A673 (cell line): ENCODE measurements around the gene VAV1. TPM values are rescaled to one million over a fixed set of nuclear protein-coding genes. Genes with fewer than 3 reads are reported as not detected.
"Not testable (repeated sequence)": the region's sequence is repeated elsewhere in the genome, so short reads cannot be mapped to it uniquely, and the experiment has no call there.

Source experiments
- BruUV-seq: library from RNA; stranded (reverse); fragments of 400-500 nt; replicated peaks from 2 replicates; lab custom pipeline; 2021; lab: Mats Ljungman, UMichigan
- CTCF ChIA-PET: fragments of 300-600 bp; sonication (Branson Sonifier 250); formaldehyde crosslinking; loops from one replicate; lab custom pipeline; 2022; ENCODE audit warnings: antibody characterized with exemption; lab: Charles Lee
- POLR2A ChIA-PET: fragments of 300-600 bp; sonication (Branson Sonifier 250); formaldehyde crosslinking; loops from one replicate; lab custom pipeline; 2022; ENCODE audit warnings: antibody characterized with exemption; ENCODE audit not compliant: low non-redundant PET; lab: Charles Lee
- DNase-seq: peaks from one replicate; pipeline ENCODE4 v3.0.0-alpha.2; 2015; ENCODE audit warnings: low spot score
- H3K27ac ChIP-seq: fragments of 200-600 bp; sonication (generic); 2 replicates; pipeline ENCODE4 v1.5.1; 2016; ENCODE audit warnings: mixed run types, low read depth, mild to moderate bottlenecking, mixed read lengths, antibody characterized with exemption, low read length; ENCODE audit not compliant: poor library complexity, severe bottlenecking
- H3K27me3 ChIP-seq: fragments of 200-600 bp; sonication (generic); replicated peaks from 2 replicates; pipeline ENCODE4 v1.6.1; 2017; ENCODE audit warnings: mixed run types, low read depth, mild to moderate bottlenecking, mixed read lengths, antibody characterized with exemption, low read length; ENCODE audit not compliant: insufficient read depth, poor library complexity
- H3K36me3 ChIP-seq: fragments of 200-600 bp; sonication (generic); 2 replicates; pipeline ENCODE4 v1.6.1; 2016; ENCODE audit warnings: mixed run types, mild to moderate bottlenecking, mixed read lengths, antibody characterized with exemption, low read length; ENCODE audit not compliant: insufficient read depth, poor library complexity, severe bottlenecking
- H3K4me1 ChIP-seq: fragments of 200-600 bp; sonication (generic); 2 replicates; pipeline ENCODE4 v1.6.1; 2017; ENCODE audit warnings: mixed run types, mild to moderate bottlenecking, mixed read lengths, antibody characterized with exemption, low read length; ENCODE audit not compliant: insufficient read depth, poor library complexity, severe bottlenecking
- H3K4me3 ChIP-seq: fragments of 200-600 bp; sonication (generic); 2 replicates; pipeline ENCODE4 v1.5.1; 2016; ENCODE audit warnings: low read depth, mixed run types, mild to moderate bottlenecking, mixed read lengths, low read length; ENCODE audit not compliant: poor library complexity, severe bottlenecking
- H3K9me3 ChIP-seq: fragments of 200-600 bp; sonication (generic); 2 replicates; pipeline ENCODE4 v1.6.1; 2016; ENCODE audit warnings: mixed run types, low read depth, mild to moderate bottlenecking, mixed read lengths, antibody characterized with exemption, low read length; ENCODE audit not compliant: poor library complexity, severe bottlenecking
- EZH2 ChIP-seq: fragments of 200-600 bp; sonication (generic); IDR thresholded peaks from 2 replicates; pipeline ENCODE4 v1.6.1; 2017; ENCODE audit warnings: borderline replicate concordance, low read depth, mild to moderate bottlenecking, mixed read lengths, antibody characterized with exemption, low read length; ENCODE audit not compliant: poor library complexity, severe bottlenecking
- intact Hi-C: fragments of 100-400 bp; cut with micrococcal nuclease; formaldehyde crosslinking; loops from one replicate; pipeline ENCODE4 v1.10.0; 2022; ENCODE audit not compliant: unreplicated experiment
- total RNA-seq: library from RNA; stranded (reverse); gene quantifications from 2 replicates; pipeline ENCODE4 v1.2.3, GENCODE V29; 2021
- TF ChIP-seq, protein P1 (sequence below): fragments of 300-800, 200-600 bp; sonication (generic); conservative IDR thresholded peaks from 2 replicates; pipeline ENCODE4 v1.5.1; 2017; ENCODE audit warnings: low read depth, mild to moderate bottlenecking, antibody characterized with exemption, low read length, moderate library complexity, mixed read lengths

The VAV1 gene
- total RNA-seq, 1 experiment from 2014 or later, result 51.6 TPM

DNA sequence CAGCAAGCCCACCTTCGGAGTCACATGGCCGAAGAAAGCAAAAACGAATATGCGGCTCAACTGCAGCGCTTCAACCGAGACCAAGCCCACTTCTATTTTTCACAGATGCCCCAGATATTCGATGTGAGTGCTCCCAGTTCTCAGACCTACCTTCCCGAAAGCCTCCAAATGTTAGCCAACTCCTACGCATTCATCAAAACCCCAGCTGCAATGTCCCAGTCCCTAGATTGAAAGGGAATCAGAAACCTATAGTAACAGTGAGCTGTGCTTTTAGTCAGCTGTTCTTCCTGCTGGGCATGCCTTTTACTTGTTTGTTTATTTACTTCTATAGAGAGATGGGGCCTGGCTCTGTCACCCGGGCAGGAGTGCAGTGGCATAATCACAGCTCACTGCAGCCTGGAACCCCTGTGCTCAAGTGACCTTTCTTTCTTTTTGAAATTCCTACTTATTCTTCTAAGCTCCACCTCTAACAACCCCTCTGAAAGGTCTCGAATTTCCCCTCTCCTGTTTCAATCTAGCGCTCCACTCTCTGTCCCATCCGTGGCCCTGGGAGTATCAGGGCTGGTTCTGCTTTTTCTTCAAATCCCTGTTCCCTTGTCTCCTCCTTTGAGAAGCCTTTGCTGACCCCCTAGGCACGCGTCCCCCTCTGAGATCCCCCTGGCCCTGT lies 28.7 kb upstream of the VAV1 start:
- Histone ChIP-seq H3K36me3 (peaks cover 64% of the 10 kb centered on the region), H3K27ac (peak overlapping the region; percentile 87), H3K27me3 (no peaks in the 10 kb centered on the region), H3K9me3 (no peaks in the 10 kb centered on the region), H3K4me1 (peaks cover 33% of the 10 kb centered on the region), H3K4me3 (no peak overlapping the region)
- TF ChIP-seq EZH2, result no peak
- TF ChIP-seq, protein P1, sequence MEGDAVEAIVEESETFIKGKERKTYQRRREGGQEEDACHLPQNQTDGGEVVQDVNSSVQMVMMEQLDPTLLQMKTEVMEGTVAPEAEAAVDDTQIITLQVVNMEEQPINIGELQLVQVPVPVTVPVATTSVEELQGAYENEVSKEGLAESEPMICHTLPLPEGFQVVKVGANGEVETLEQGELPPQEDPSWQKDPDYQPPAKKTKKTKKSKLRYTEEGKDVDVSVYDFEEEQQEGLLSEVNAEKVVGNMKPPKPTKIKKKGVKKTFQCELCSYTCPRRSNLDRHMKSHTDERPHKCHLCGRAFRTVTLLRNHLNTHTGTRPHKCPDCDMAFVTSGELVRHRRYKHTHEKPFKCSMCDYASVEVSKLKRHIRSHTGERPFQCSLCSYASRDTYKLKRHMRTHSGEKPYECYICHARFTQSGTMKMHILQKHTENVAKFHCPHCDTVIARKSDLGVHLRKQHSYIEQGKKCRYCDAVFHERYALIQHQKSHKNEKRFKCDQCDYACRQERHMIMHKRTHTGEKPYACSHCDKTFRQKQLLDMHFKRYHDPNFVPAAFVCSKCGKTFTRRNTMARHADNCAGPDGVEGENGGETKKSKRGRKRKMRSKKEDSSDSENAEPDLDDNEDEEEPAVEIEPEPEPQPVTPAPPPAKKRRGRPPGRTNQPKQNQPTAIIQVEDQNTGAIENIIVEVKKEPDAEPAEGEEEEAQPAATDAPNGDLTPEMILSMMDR, result no peak
- peak; percentile 25 for DNase-seq
- no TSS peak for BruUV-seq
- POLR2A ChIA-PET, result no interaction called here
- CTCF ChIA-PET, result interaction anchor here (1.2 kb wide), 1 partner anchor 119 kb away, joined by 4 read pairs; no protein-coding TSS in a partner anchor
- intact Hi-C loops, result no loop called here

DNA sequence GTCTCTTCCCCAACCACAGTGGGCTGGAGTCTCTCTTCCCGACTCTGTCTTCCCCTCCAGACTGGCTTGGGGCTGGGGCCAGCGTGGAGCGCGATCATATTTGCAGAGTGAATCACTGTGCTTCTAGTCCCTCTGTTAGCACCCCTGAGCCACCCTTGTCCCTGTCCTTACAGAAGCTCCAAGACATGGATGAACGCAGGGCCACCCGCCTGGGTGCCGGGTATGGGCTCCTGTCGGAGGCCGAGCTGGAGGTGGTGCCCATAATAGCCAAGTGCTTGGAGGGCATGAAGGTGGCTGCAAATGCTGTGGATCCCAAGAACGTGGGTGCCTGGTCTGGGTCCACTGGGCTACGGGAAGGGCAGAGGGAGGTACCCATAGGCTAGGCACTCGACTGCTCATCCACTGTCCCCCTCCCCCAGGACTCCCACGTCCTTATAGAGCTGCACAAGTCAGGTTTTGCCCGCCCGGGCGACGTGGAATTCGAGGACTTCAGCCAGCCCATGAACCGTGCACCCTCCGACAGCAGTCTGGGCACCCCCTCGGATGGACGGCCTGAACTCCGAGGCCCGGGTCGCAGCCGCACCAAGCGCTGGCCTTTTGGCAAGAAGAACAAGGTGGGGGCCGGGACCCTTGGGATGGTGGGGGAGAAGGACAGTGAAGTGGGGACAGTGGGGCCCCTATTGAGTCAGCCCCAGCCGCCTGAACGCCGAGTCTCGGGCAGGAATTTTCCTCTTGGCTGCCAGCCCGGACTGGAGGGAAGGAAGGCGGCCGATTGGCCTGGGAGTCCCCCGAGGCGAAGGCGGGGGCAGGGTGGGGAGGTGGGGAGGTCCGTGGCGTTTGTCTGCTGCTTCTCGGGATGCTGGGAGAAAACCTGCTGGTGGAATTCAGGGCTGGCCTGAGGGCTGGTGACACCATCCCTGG lies 27.9 kb upstream of the VAV1 start:
- H3K27ac ChIP-seq, result peak overlapping the region; percentile 87
- peaks cover 72% of the 10 kb centered on the region for H3K36me3 ChIP-seq
- peak overlapping the region; percentile 11 for H3K4me3 ChIP-seq
- TF ChIP-seq, protein P1, result no peak
- no peak for TF ChIP-seq EZH2
- CTCF ChIA-PET, result interaction anchor here (1.2 kb wide), 1 partner anchor 119 kb away, joined by 4 read pairs; no protein-coding TSS in a partner anchor
- peak; percentile 86 for DNase-seq
- POLR2A ChIA-PET, result no interaction called here
- no TSS peak for BruUV-seq
- no peaks in the 10 kb centered on the region for H3K9me3 ChIP-seq
- peaks cover 29% of the 10 kb centered on the region for H3K4me1 ChIP-seq
- intact Hi-C loops, result no loop called here
- no peaks in the 10 kb centered on the region for H3K27me3 ChIP-seq

DNA sequence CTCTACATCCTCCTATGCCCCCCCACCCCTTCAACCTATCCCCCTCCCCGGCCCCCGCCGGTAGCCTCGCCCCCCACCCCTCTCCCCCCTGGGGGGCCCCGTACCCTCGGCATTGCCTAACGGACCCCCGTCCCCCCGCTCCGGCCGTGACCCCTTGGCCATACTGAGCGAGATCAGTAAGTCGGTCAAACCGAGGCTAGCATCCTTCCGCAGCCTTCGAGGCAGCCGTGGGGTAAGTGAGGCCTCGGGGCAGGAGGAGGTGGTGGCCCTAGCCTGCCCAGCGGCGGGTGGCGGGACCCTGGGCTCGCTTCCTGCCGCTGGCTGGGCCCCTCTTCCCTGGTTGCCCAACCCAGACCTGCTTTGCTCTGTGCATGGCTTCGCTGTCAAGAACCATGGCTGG lies 26.5 kb upstream of the VAV1 start:
- no TSS peak for BruUV-seq

DNA sequence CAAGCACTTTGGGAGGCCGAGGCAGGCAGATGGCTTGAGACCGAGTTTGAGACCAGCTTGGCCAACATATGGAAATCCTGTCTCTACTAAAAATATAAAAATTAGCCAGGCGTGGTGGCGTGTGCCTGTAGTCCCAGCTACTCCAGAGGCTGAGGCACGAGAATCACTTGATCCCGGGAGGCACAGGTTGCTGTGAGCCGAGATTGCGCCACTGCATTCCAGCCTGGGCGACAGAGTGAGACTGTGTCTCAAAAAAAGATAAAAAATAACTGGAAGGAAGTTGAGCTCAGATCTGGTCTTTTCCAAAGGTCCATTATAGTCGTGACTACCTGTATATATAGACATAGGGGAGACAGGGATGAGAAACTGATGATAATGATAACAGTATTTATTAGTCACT lies 24.0 kb upstream of the VAV1 start:
- DNase-seq, BruUV-seq, H3K9me3 ChIP-seq, H3K27me3 ChIP-seq, CTCF ChIA-PET, H3K27ac ChIP-seq, H3K4me3 ChIP-seq, POLR2A ChIA-PET, intact Hi-C loops: not testable (repeated sequence)
- peaks cover 88% of the 10 kb centered on the region for H3K36me3 ChIP-seq
- H3K4me1 ChIP-seq, result peaks cover 24% of the 10 kb centered on the region

More for the DNA sequence above, 26.5 kb upstream of the VAV1 start:
- no peak for TF ChIP-seq EZH2
- TF ChIP-seq, protein P1, result no peak
- ChIA-PET CTCF (no interaction called here), POLR2A (no interaction called here)
- Histone ChIP-seq H3K9me3 (no peaks in the 10 kb centered on the region), H3K27me3 (no peaks in the 10 kb centered on the region), H3K4me1 (peaks cover 29% of the 10 kb centered on the region), H3K27ac (no peak overlapping the region), H3K36me3 (peaks cover 84% of the 10 kb centered on the region), H3K4me3 (no peak overlapping the region)
- no peak for DNase-seq
- intact Hi-C loops, result no loop called here
